Gastrocnemius medialis (tissue), 4 donors: ENCODE measurements around the gene RASGRP3. TPM values are rescaled to one million over a fixed set of nuclear protein-coding genes. Genes with fewer than 3 reads are reported as not detected.
A peak's percentile ranks its signal among the peaks of the same experiment; 100 is the strongest.
"Not testable (repeated sequence)": the region's sequence is repeated elsewhere in the genome, so short reads cannot be mapped to it uniquely, and the experiment has no call there.

ENCODE experiments used
- ATAC-seq, 2 donors: fragments of 150-250 bp; one replicate each; pipeline ENCODE4 v1.9.1; 2016
- DNase-seq, 2 donors: peaks; one replicate each; pipeline ENCODE4 v3.0.0-alpha.2; 2019
- H3K27ac ChIP-seq, 4 donors: fragments of 200-600 bp; sonication (generic); 1 replicate in 1 of 4; 2 replicates in 3 of 4; pipeline ENCODE4 v1.5.1; 2016 to 2018; ENCODE audit warnings: mild to moderate bottlenecking in 2 of 4, moderate library complexity in 1 of 4
- H3K27me3 ChIP-seq, 3 donors: fragments of 200-600 bp; sonication (generic) in 2 of 3; 1 replicate in 1 of 3; 2 replicates in 2 of 3; pipeline versions ENCODE4 v1.5.1 to v1.6.0; 2016 to 2019; ENCODE audit warnings: mild to moderate bottlenecking in 1 of 3, moderate library complexity in 1 of 3
- H3K36me3 ChIP-seq, 2 donors: fragments of 200-600 bp; sonication (generic) in 1 of 2; one replicate each; pipeline ENCODE4 v1.5.1; 2017 to 2018
- H3K4me1 ChIP-seq, 2 donors: fragments of 200-600 bp; sonication (generic) in 1 of 2; one replicate each; pipeline ENCODE4 v1.5.1; 2016 to 2017; ENCODE audit warnings: mild to moderate bottlenecking in 2 of 2
- H3K4me3 ChIP-seq, 4 donors: fragments of 200-600 bp; sonication (generic) in 3 of 4; 1 replicate in 1 of 4; 2 replicates in 3 of 4; pipeline ENCODE4 v1.5.1; 2016 to 2019; ENCODE audit warnings: mild to moderate bottlenecking in 2 of 4
- H3K9me3 ChIP-seq, 3 donors: fragments of 200-600 bp; sonication (generic) in 2 of 3; 1 replicate in 1 of 3; 2 replicates in 2 of 3; pipeline ENCODE4 v1.5.1; 2016 to 2019
- CTCF ChIP-seq, 5 experiments: fragments of 450-650 bp in 3 of 5; fragments of 200-600 bp in 2 of 5; sonication (generic) in 2 of 5; IDR thresholded peaks in 4 of 5; conservative IDR thresholded peaks in 1 of 5; 1 replicate in 4 of 5; 2 replicates in 1 of 5; pipeline ENCODE4 v1.5.1; 2016 to 2019; ENCODE audit warnings: antibody characterized with exemption in 5 of 5, mild to moderate bottlenecking in 3 of 5, moderate library complexity in 3 of 5
- POLR2A ChIP-seq, 2 donors: fragments of 450-650 bp; IDR thresholded peaks; one replicate each; pipeline ENCODE4 v1.6.1; 2017; ENCODE audit warnings: antibody characterized with exemption in 2 of 2, mild to moderate bottlenecking in 2 of 2, moderate library complexity in 2 of 2
- in situ Hi-C, 4 donors: fragments of 200-750 bp; cut with MboI; loops; one replicate each; pipeline versions ENCODE4 v1.15.0 to v1.8.0; 2017; ENCODE audit warnings: low sequenced_read_pairs in 4 of 4
- intact Hi-C: fragments of 100-400 bp; cut with DNase I; formaldehyde crosslinking; loops from one replicate; pipeline ENCODE4 v1.15.1; 2023; ENCODE audit warnings: low total_unique reads
- total RNA-seq, 4 donors: library from RNA; depleted of rRNA; stranded (reverse); fragments of >200 nt; gene quantifications; one replicate each; pipeline versions ENCODE4 v1.1.0 to v1.2.3, GENCODE V29; 2016

The RASGRP3 gene
- total RNA-seq, 4 donors from 2014 or later = 10.0 to 22.5 (median 12.1) TPM

GRCh38 chr2:33437297-33437696 is 39.2 kb upstream of the RASGRP3 start:
- ATAC-seq (no peak), DNase-seq (no peak)
- Histone ChIP-seq H3K36me3 (no peaks in the 10 kb centered on the region), H3K27me3 (no peaks in the 10 kb centered on the region), H3K27ac (peak overlapping the region; percentile 44 to 70 (median 65)), H3K4me3 (peak overlapping the region; percentile 3 to 34 (median 13)), H3K9me3 (no peaks in the 10 kb centered on the region), H3K4me1 (peaks cover 8 to 19% of the 10 kb centered on the region in 2 donors)
- no peak for TF ChIP-seq CTCF (IDR thresholded peaks at IDR 0.05 in 4 of 5, conservative IDR thresholded peaks at IDR 0.05 in 1 of 5)
- TF ChIP-seq POLR2A (IDR thresholded peaks at IDR 0.05) = no peak
- intact Hi-C loops (no loop called here), in situ Hi-C loops (no loop called here)

- Histone ChIP-seq H3K27ac (peak overlapping the region; percentile 44 to 70 (median 65)), H3K36me3 (no peaks in the 10 kb centered on the region), H3K9me3 (no peaks in the 10 kb centered on the region), H3K27me3 (no peaks in the 10 kb centered on the region), H3K4me3 (peak overlapping the region in 2 of 4 donors; percentile 3 to 34), H3K4me1 (peaks cover 8 to 23% of the 10 kb centered on the region in 2 donors)
- in situ Hi-C loops (no loop called here), intact Hi-C loops (no loop called here)
- DNase-seq (no peak), ATAC-seq (no peak)
- no peak for TF ChIP-seq POLR2A (IDR thresholded peaks at IDR 0.05)
- no peak for TF ChIP-seq CTCF (IDR thresholded peaks at IDR 0.05 in 4 of 5, conservative IDR thresholded peaks at IDR 0.05 in 1 of 5)
Measured at GRCh38 chr2:33437815-33438214, 38.6 kb upstream of the RASGRP3 start.

GRCh38 chr2:33441235-33441810 is 35.1 kb upstream of the RASGRP3 start:
- ATAC-seq (peak; percentile 58 to 65), DNase-seq (peak; percentile 44 to 45)
- H3K4me1 ChIP-seq = peaks cover 22 to 46% of the 10 kb centered on the region in 2 donors
- in situ Hi-C loops = no loop called here
- no peak for TF ChIP-seq POLR2A (IDR thresholded peaks at IDR 0.05)
- TF ChIP-seq CTCF (IDR thresholded peaks at IDR 0.05 in 4 of 5, conservative IDR thresholded peaks at IDR 0.05 in 1 of 5) = peak; percentile 27 to 73 (median 46)
- H3K27me3 ChIP-seq = no peaks in the 10 kb centered on the region
- intact Hi-C loops = loop anchor here (5.0 to 10.0 kb wide), 2 partner anchors 309 to 407 kb away; no protein-coding TSS in a partner anchor
- H3K36me3 ChIP-seq = no peaks in the 10 kb centered on the region
- peak overlapping the region in 3 of 4 donors; percentile 66 to 82 (median 78) for H3K27ac ChIP-seq
- no peak overlapping the region for H3K4me3 ChIP-seq
- H3K9me3 ChIP-seq = no peaks in the 10 kb centered on the region

GRCh38 chr2:33442052-33442451 is 34.4 kb upstream of the RASGRP3 start:
- DNase-seq, ATAC-seq, H3K27me3 ChIP-seq, H3K36me3 ChIP-seq, in situ Hi-C loops, H3K4me3 ChIP-seq, H3K9me3 ChIP-seq: not testable (repeated sequence)
- Histone ChIP-seq H3K4me1 (peaks cover 20 to 44% of the 10 kb centered on the region in 2 donors), H3K27ac (peak overlapping the region; percentile 11 to 82 (median 72))
- intact Hi-C loops = loop anchor here (5.0 to 10.0 kb wide), 2 partner anchors 310 to 407 kb away; no protein-coding TSS in a partner anchor

- Histone ChIP-seq H3K27ac (peak overlapping the region; percentile 11 to 82 (median 72)), H3K27me3 (no peaks in the 10 kb centered on the region), H3K4me1 (peaks cover 20 to 44% of the 10 kb centered on the region in 2 donors), H3K36me3 (no peaks in the 10 kb centered on the region), H3K9me3 (no peaks in the 10 kb centered on the region), H3K4me3 (no peak overlapping the region)
- ATAC-seq = no peak
- intact Hi-C loops (loop anchor here (5.0 to 10.0 kb wide), 2 partner anchors 310 to 408 kb away; no protein-coding TSS in a partner anchor), in situ Hi-C loops (no loop called here)
- DNase-seq = no peak
- TF ChIP-seq CTCF (IDR thresholded peaks at IDR 0.05 in 4 of 5, conservative IDR thresholded peaks at IDR 0.05 in 1 of 5) = no peak
- TF ChIP-seq POLR2A (IDR thresholded peaks at IDR 0.05) = no peak
Measured at GRCh38 chr2:33442528-33443079, 33.8 kb upstream of the RASGRP3 start.
